Esophagus muscularis mucosa (tissue), 4 donors: ENCODE measurements around the gene CLCN4. TPM values are rescaled to one million over a fixed set of nuclear protein-coding genes. Genes with fewer than 3 reads are reported as not detected.

Experiments
- DNase-seq: peaks from one replicate; pipeline ENCODE4 v3.0.0-alpha.2; 2017; ENCODE audit errors: extremely low spot score
- H3K27ac ChIP-seq, 4 donors: fragments of 200-600 bp; sonication (generic); replicated peaks in 1 of 4; 1 replicate in 3 of 4; 2 replicates in 1 of 4; pipeline ENCODE4 v1.5.1; 2016 to 2019; ENCODE audit warnings: mild to moderate bottlenecking in 1 of 4
- H3K27me3 ChIP-seq, 4 donors: fragments of 200-600 bp; sonication (generic); one replicate each; pipeline versions ENCODE4 v1.5.1 to v1.6.0; 2016 to 2019
- H3K36me3 ChIP-seq, 4 donors: fragments of 200-600 bp; sonication (generic); one replicate each; pipeline ENCODE4 v1.5.1; 2016 to 2019
- H3K4me1 ChIP-seq, 4 donors: fragments of 200-600 bp; sonication (generic); one replicate each; pipeline ENCODE4 v1.5.1; 2016 to 2019
- H3K4me3 ChIP-seq, 4 donors: fragments of 200-600 bp; sonication (generic); 1 replicate in 2 of 4; 2 replicates in 2 of 4; pipeline ENCODE4 v1.5.1; 2016 to 2019; ENCODE audit warnings: mild to moderate bottlenecking in 4 of 4, moderate library complexity in 1 of 4
- H3K9me3 ChIP-seq, 4 donors: fragments of 200-600 bp; sonication (generic); 1 replicate in 3 of 4; 2 replicates in 1 of 4; pipeline ENCODE4 v1.5.1; 2016 to 2019
- CTCF ChIP-seq, 3 experiments: fragments of 200-600 bp in 2 of 3; fragments of 450-650 bp in 1 of 3; sonication (generic) in 2 of 3; IDR thresholded peaks; one replicate each; pipeline ENCODE4 v1.5.1; 2017 to 2019; ENCODE audit warnings: antibody characterized with exemption in 3 of 3, mild to moderate bottlenecking in 2 of 3, moderate library complexity in 1 of 3
- EP300 ChIP-seq: sonication (generic); formaldehyde crosslinking; IDR thresholded peaks from one replicate; pipeline ENCODE4 v1.6.1; 2017; ENCODE audit warnings: antibody characterized with exemption
- POLR2A ChIP-seq: fragments of 450-650 bp; IDR thresholded peaks from one replicate; pipeline ENCODE4 v1.6.1; 2017; ENCODE audit warnings: antibody characterized with exemption, moderate library complexity, mild to moderate bottlenecking, low read depth
- POLR2AphosphoS5 ChIP-seq, 2 donors: sonication (generic); formaldehyde crosslinking; IDR thresholded peaks; one replicate each; pipeline ENCODE4 v1.6.1; 2017; ENCODE audit warnings: antibody characterized with exemption in 2 of 2
- WGBS: methylation state at CpG from one replicate; pipeline ENCODE4 v1.1.5; 2018; 5-methylcytosine and 5-hydroxymethylcytosine counted together
- intact Hi-C: fragments of 100-400 bp; cut with DNase I; formaldehyde crosslinking; loops from one replicate; pipeline ENCODE4 v1.15.1; 2023
- total RNA-seq, 4 donors: library from RNA; depleted of rRNA; stranded (reverse); fragments of >200 nt; gene quantifications; one replicate each; pipeline versions ENCODE4 v1.1.0 to v1.2.1, GENCODE V29; 2016

The CLCN4 gene
- total RNA-seq, 4 donors from 2014 or later, result 0.42 to 1.8 (median 1.1) TPM

GRCh38 chrX:10259716-10260115 lies 102.9 kb downstream of the CLCN4 start:
- Histone ChIP-seq H3K4me1 (no peaks in the 10 kb centered on the region), H3K27ac (no peak overlapping the region), H3K4me3 (no peak overlapping the region), H3K9me3 (no peaks in the 10 kb centered on the region), H3K27me3 (no peaks in the 10 kb centered on the region), H3K36me3 (no peaks in the 10 kb centered on the region)
- 55% methylated on average over 1 of the region's 1 CpG for WGBS
- TF ChIP-seq POLR2AphosphoS5 (IDR thresholded peaks at IDR 0.05) (no peak), CTCF (IDR thresholded peaks at IDR 0.05) (no peak), POLR2A (no peak), EP300 (no peak)
- intact Hi-C loops, result no loop called here
- no peak for DNase-seq

GRCh38 chrX:10265775-10266174 lies 109.0 kb downstream of the CLCN4 start:
- no peaks in the 10 kb centered on the region for H3K27me3 ChIP-seq
- H3K9me3 ChIP-seq, result no peaks in the 10 kb centered on the region
- TF ChIP-seq POLR2AphosphoS5 (IDR thresholded peaks at IDR 0.05) (no peak), EP300 (no peak), POLR2A (no peak), CTCF (IDR thresholded peaks at IDR 0.05) (no peak)
- H3K27ac ChIP-seq, result no peak overlapping the region
- WGBS, result 58% methylated on average over 2 of the region's 2 CpGs
- H3K36me3 ChIP-seq, result no peaks in the 10 kb centered on the region
- intact Hi-C loops, result no loop called here
- no peak for DNase-seq
- no peaks in the 10 kb centered on the region for H3K4me1 ChIP-seq
- H3K4me3 ChIP-seq, result no peak overlapping the region

GRCh38 chrX:10278716-10279115 lies 121.9 kb downstream of the CLCN4 start:
- DNase-seq, result no peak
- Histone ChIP-seq H3K27me3 (no peaks in the 10 kb centered on the region), H3K9me3 (no peaks in the 10 kb centered on the region), H3K4me1 (no peaks in the 10 kb centered on the region), H3K36me3 (no peaks in the 10 kb centered on the region), H3K4me3 (no peak overlapping the region), H3K27ac (no peak overlapping the region)
- intact Hi-C loops, result no loop called here
- no peak for TF ChIP-seq EP300
- no peak for TF ChIP-seq CTCF (IDR thresholded peaks at IDR 0.05)
- no peak for TF ChIP-seq POLR2AphosphoS5 (IDR thresholded peaks at IDR 0.05)
- TF ChIP-seq POLR2A, result no peak
- 94% methylated on average over 2 of the region's 2 CpGs for WGBS

- H3K4me3 ChIP-seq, result no peak overlapping the region
- TF ChIP-seq EP300, result no peak
- no peak for TF ChIP-seq POLR2A
- TF ChIP-seq CTCF (IDR thresholded peaks at IDR 0.05), result no peak
- TF ChIP-seq POLR2AphosphoS5 (IDR thresholded peaks at IDR 0.05), result no peak
- DNase-seq, result no peak
- no peaks in the 10 kb centered on the region for H3K27me3 ChIP-seq
- H3K27ac ChIP-seq, result no peak overlapping the region
- intact Hi-C loops, result no loop called here
- no peaks in the 10 kb centered on the region for H3K4me1 ChIP-seq
- no peaks in the 10 kb centered on the region for H3K9me3 ChIP-seq
- WGBS, result 52% methylated on average over 2 of the region's 2 CpGs
- H3K36me3 ChIP-seq, result no peaks in the 10 kb centered on the region
Measured at GRCh38 chrX:10280071-10280470, 123.3 kb downstream of the CLCN4 start.

- TF ChIP-seq CTCF (IDR thresholded peaks at IDR 0.05) (no peak), EP300 (no peak), POLR2AphosphoS5 (IDR thresholded peaks at IDR 0.05) (no peak), POLR2A (no peak)
- DNase-seq, result no peak
- no peaks in the 10 kb centered on the region for H3K27me3 ChIP-seq
- no peaks in the 10 kb centered on the region for H3K4me1 ChIP-seq
- H3K4me3 ChIP-seq, result no peak overlapping the region
- no peak overlapping the region for H3K27ac ChIP-seq
- 86% methylated on average over 1 of the region's 1 CpG for WGBS
- intact Hi-C loops, result no loop called here
- H3K9me3 ChIP-seq, result no peaks in the 10 kb centered on the region
- no peaks in the 10 kb centered on the region for H3K36me3 ChIP-seq
Measured at GRCh38 chrX:10282490-10282889, 125.7 kb downstream of the CLCN4 start.
